H1 (cell line): ENCODE measurements around the gene RNGTT.

ENCODE experiments used
- BCL11A ChIP-seq, 2 experiments: IDR thresholded peaks; one replicate each; pipeline ENCODE4 v1.6.1; 2011; ENCODE audit warnings: low read depth in 2 of 2, low read length in 2 of 2, mild to moderate bottlenecking in 2 of 2
- CTBP2 ChIP-seq: IDR thresholded peaks from 2 replicates; pipeline ENCODE4 v1.7.0; 2011; ENCODE audit warnings: borderline replicate concordance, mild to moderate bottlenecking, moderate library complexity, mixed read lengths, low read length; ENCODE audit not compliant: insufficient read depth, insufficient read length
- FOSL1 ChIP-seq: IDR thresholded peaks from 2 replicates; pipeline ENCODE4 v1.6.1; 2011; ENCODE audit warnings: mild to moderate bottlenecking, low read depth, low read length, moderate library complexity; ENCODE audit not compliant: insufficient read depth
- POLR2A ChIP-seq, 2 experiments: IDR thresholded peaks; 1 replicate in 1 of 2; 2 replicates in 1 of 2; pipeline ENCODE4 v1.6.1; 2011; ENCODE audit warnings: low read depth in 2 of 2, low read length in 2 of 2, mild to moderate bottlenecking in 2 of 2; ENCODE audit errors: control extremely low read depth in 1 of 2
- POU5F1 ChIP-seq: IDR thresholded peaks from 2 replicates; pipeline ENCODE4 v1.6.1; 2011; ENCODE audit warnings: low read depth, mild to moderate bottlenecking, low read length, moderate library complexity
- RAD21 ChIP-seq, 2 experiments: IDR thresholded peaks in 1 of 2; conservative IDR thresholded peaks in 1 of 2; 2 replicates each; pipeline ENCODE4 v1.6.1; 2011; ENCODE audit warnings: low read depth in 2 of 2, low read length in 2 of 2, improper control_type of control experiment in 1 of 2, inconsistent platforms in 1 of 2, mild to moderate bottlenecking in 1 of 2, moderate library complexity in 1 of 2
- SIN3A ChIP-seq, 2 experiments: IDR thresholded peaks in 1 of 2; conservative IDR thresholded peaks in 1 of 2; 2 replicates each; pipeline ENCODE4 v1.6.1; 2011 to 2012; ENCODE audit warnings: low read length in 2 of 2, improper control_type of control experiment in 1 of 2, low read depth in 1 of 2, mild to moderate bottlenecking in 1 of 2
- SP2 ChIP-seq: IDR thresholded peaks from 2 replicates; pipeline ENCODE4 v1.6.1; 2012; ENCODE audit warnings: mild to moderate bottlenecking, low read length, inconsistent platforms
- YY1 ChIP-seq: IDR thresholded peaks from 2 replicates; pipeline ENCODE4 v1.6.1; 2011; ENCODE audit warnings: low read depth, mild to moderate bottlenecking, low read length
- TF ChIP-seq, protein P1 (sequence below), 3 experiments: IDR thresholded peaks; 1 replicate in 2 of 3; 2 replicates in 1 of 3; pipeline versions ENCODE4 v1.5.1 to v1.6.1; 2011; ENCODE audit warnings: low read length in 3 of 3, mild to moderate bottlenecking in 3 of 3, inconsistent platforms in 2 of 3, low read depth in 1 of 3, moderate library complexity in 1 of 3; ENCODE audit not compliant: insufficient read depth in 1 of 3; ENCODE audit errors: control extremely low read depth in 1 of 3

DNA sequence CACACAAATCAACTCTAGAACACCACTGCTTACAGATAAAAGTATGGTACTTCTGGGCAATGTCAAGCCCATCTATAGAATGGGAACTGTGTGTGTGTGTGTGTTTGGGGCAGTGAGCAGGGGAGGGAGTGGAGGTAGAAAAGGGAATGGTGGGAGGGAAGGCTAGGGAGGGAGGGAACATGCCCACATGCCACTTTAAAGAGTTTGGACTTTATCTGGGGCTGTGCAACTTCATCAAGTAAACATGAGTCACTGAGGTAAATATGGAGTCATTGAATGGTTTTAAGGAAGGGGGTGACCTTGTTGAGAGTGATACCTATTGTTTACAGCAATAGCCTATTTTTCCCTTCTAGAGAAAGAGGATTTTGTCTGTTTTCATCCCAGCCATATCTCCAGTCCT is 22.5 kb upstream of the RNGTT start:
- TF ChIP-seq YY1 (no peak), BCL11A (IDR thresholded peaks at IDR 0.05; ENCODE audit: low read depth in 2 of 2, low read length in 2 of 2) (no peak), POLR2A (IDR thresholded peaks at IDR 0.05; ENCODE audit: control extremely low read depth in 1 of 2, low read depth in 2 of 2, low read length in 2 of 2) (no peak), RAD21 (IDR thresholded peaks at IDR 0.05 in 1 of 2, conservative IDR thresholded peaks at IDR 0.05 in 1 of 2; ENCODE audit: low read depth in 2 of 2, low read length in 2 of 2) (no peak), SP2 (no peak), POU5F1 (no peak), CTBP2 (no peak), SIN3A (conservative IDR thresholded peaks at IDR 0.05 in 1 of 2, IDR thresholded peaks at IDR 0.05 in 1 of 2; ENCODE audit: low read depth in 1 of 2, low read length in 2 of 2) (no peak), FOSL1 (no peak)
- TF ChIP-seq, protein P1, sequence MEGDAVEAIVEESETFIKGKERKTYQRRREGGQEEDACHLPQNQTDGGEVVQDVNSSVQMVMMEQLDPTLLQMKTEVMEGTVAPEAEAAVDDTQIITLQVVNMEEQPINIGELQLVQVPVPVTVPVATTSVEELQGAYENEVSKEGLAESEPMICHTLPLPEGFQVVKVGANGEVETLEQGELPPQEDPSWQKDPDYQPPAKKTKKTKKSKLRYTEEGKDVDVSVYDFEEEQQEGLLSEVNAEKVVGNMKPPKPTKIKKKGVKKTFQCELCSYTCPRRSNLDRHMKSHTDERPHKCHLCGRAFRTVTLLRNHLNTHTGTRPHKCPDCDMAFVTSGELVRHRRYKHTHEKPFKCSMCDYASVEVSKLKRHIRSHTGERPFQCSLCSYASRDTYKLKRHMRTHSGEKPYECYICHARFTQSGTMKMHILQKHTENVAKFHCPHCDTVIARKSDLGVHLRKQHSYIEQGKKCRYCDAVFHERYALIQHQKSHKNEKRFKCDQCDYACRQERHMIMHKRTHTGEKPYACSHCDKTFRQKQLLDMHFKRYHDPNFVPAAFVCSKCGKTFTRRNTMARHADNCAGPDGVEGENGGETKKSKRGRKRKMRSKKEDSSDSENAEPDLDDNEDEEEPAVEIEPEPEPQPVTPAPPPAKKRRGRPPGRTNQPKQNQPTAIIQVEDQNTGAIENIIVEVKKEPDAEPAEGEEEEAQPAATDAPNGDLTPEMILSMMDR (IDR thresholded peaks at IDR 0.05; ENCODE audit: control extremely low read depth in 1 of 3, insufficient read depth in 1 of 3, low read depth in 1 of 3, low read length in 3 of 3) = no peak
